Suprapubic skin (tissue), 4 donors: ENCODE measurements around the gene COG5. TPM values are rescaled to one million over a fixed set of nuclear protein-coding genes. Genes with fewer than 3 reads are reported as not detected.
"Not testable (repeated sequence)": the region's sequence is repeated elsewhere in the genome, so short reads cannot be mapped to it uniquely, and the experiment has no call there.

Source experiments
- DNase-seq, 2 donors: peaks; one replicate each; pipeline ENCODE4 v3.0.0-alpha.2; 2019; ENCODE audit warnings: low spot score in 2 of 2
- H3K27ac ChIP-seq: fragments of 200-600 bp; sonication (generic); one replicate; pipeline ENCODE4 v1.5.1; 2019
- H3K27me3 ChIP-seq: fragments of 200-600 bp; sonication (generic); one replicate; pipeline ENCODE4 v1.5.1; 2019
- H3K36me3 ChIP-seq: fragments of 200-600 bp; sonication (generic); one replicate; pipeline ENCODE4 v1.5.1; 2019
- H3K4me1 ChIP-seq: fragments of 200-600 bp; sonication (generic); one replicate; pipeline ENCODE4 v1.5.1; 2019
- H3K4me3 ChIP-seq: fragments of 200-600 bp; sonication (generic); one replicate; pipeline ENCODE4 v1.5.1; 2019; ENCODE audit warnings: mild to moderate bottlenecking
- H3K9me3 ChIP-seq: fragments of 200-600 bp; sonication (generic); one replicate; pipeline ENCODE4 v1.5.1; 2019
- CTCF ChIP-seq, 2 donors: fragments of 200-600 bp in 1 of 2; fragments of 450-650 bp in 1 of 2; sonication (generic) in 1 of 2; IDR thresholded peaks; one replicate each; pipeline ENCODE4 v1.5.1; 2016 to 2019; ENCODE audit warnings: antibody characterized with exemption in 2 of 2, mild to moderate bottlenecking in 1 of 2, moderate library complexity in 1 of 2
- EP300 ChIP-seq: sonication (generic); formaldehyde crosslinking; IDR thresholded peaks from one replicate; pipeline ENCODE4 v1.6.1; 2017; ENCODE audit warnings: antibody characterized with exemption
- POLR2A ChIP-seq, 2 donors: fragments of 450-650 bp; IDR thresholded peaks; one replicate each; pipeline ENCODE4 v1.6.1; 2017; ENCODE audit warnings: antibody characterized with exemption in 2 of 2, mild to moderate bottlenecking in 2 of 2, moderate library complexity in 2 of 2
- POLR2AphosphoS5 ChIP-seq, 3 donors: sonication (generic); formaldehyde crosslinking; IDR thresholded peaks; one replicate each; pipeline ENCODE4 v1.6.1; 2017; ENCODE audit warnings: antibody characterized with exemption in 3 of 3
- WGBS: methylation state at CpG from one replicate; pipeline ENCODE4 v1.1.5; 2018; 5-methylcytosine and 5-hydroxymethylcytosine counted together
- total RNA-seq, 4 donors: library from RNA; depleted of rRNA; stranded (reverse); fragments of >200 nt; gene quantifications; one replicate each; pipeline ENCODE4 v1.1.0, GENCODE V29; 2016

Gene COG5
- total RNA-seq, 4 donors from 2014 or later: 31.1 to 60.1 (median 53.7) TPM

- H3K4me3 ChIP-seq: no peak overlapping the region
- H3K27me3 ChIP-seq: no peaks in the 10 kb centered on the region
- no peak for DNase-seq
- TF ChIP-seq POLR2A (IDR thresholded peaks at IDR 0.05) (no peak), CTCF (IDR thresholded peaks at IDR 0.05) (no peak), POLR2AphosphoS5 (IDR thresholded peaks at IDR 0.05) (no peak), EP300 (no peak)
- no peaks in the 10 kb centered on the region for H3K4me1 ChIP-seq
- no peak overlapping the region for H3K27ac ChIP-seq
- no peaks in the 10 kb centered on the region for H3K9me3 ChIP-seq
- WGBS: 87% methylated on average over 3 of the region's 3 CpGs
- no peaks in the 10 kb centered on the region for H3K36me3 ChIP-seq
Observed at GRCh38 chr7:107161415-107161814, 402.3 kb downstream of the COG5 start.

GRCh38 chr7:107160389-107160788 lies 403.3 kb downstream of the COG5 start:
- no peak for TF ChIP-seq POLR2A (IDR thresholded peaks at IDR 0.05)
- TF ChIP-seq CTCF (IDR thresholded peaks at IDR 0.05): no peak
- TF ChIP-seq EP300: no peak
- Histone ChIP-seq H3K9me3 (no peaks in the 10 kb centered on the region), H3K27ac (no peak overlapping the region), H3K4me1 (no peaks in the 10 kb centered on the region), H3K4me3 (no peak overlapping the region), H3K27me3 (no peaks in the 10 kb centered on the region), H3K36me3 (no peaks in the 10 kb centered on the region)
- no peak for DNase-seq
- WGBS: 59% methylated on average over 2 of the region's 2 CpGs

GRCh38 chr7:107158028-107158427 lies 405.7 kb downstream of the COG5 start:
- no peak overlapping the region for H3K4me3 ChIP-seq
- H3K36me3 ChIP-seq: no peaks in the 10 kb centered on the region
- DNase-seq: no peak
- no peaks in the 10 kb centered on the region for H3K27me3 ChIP-seq
- H3K9me3 ChIP-seq: no peaks in the 10 kb centered on the region
- H3K4me1 ChIP-seq: no peaks in the 10 kb centered on the region
- no peak overlapping the region for H3K27ac ChIP-seq
- no peak for TF ChIP-seq CTCF (IDR thresholded peaks at IDR 0.05)
- TF ChIP-seq EP300: no peak
- no peak for TF ChIP-seq POLR2AphosphoS5 (IDR thresholded peaks at IDR 0.05)
- no peak for TF ChIP-seq POLR2A (IDR thresholded peaks at IDR 0.05)
- WGBS: 84% methylated on average over 2 of the region's 2 CpGs

GRCh38 chr7:107157091-107157490 lies 406.6 kb downstream of the COG5 start:
- no peak for DNase-seq
- H3K4me1 ChIP-seq: no peaks in the 10 kb centered on the region
- no peaks in the 10 kb centered on the region for H3K27me3 ChIP-seq
- 84% methylated on average over 7 of the region's 7 CpGs for WGBS
- no peak overlapping the region for H3K27ac ChIP-seq
- no peaks in the 10 kb centered on the region for H3K36me3 ChIP-seq
- no peaks in the 10 kb centered on the region for H3K9me3 ChIP-seq
- no peak overlapping the region for H3K4me3 ChIP-seq
- TF ChIP-seq POLR2A (IDR thresholded peaks at IDR 0.05) (no peak), POLR2AphosphoS5 (IDR thresholded peaks at IDR 0.05) (no peak), EP300 (no peak), CTCF (IDR thresholded peaks at IDR 0.05) (no peak)

GRCh38 chr7:107155726-107156125 lies 408.0 kb downstream of the COG5 start:
- DNase-seq, H3K9me3 ChIP-seq, H3K27me3 ChIP-seq, H3K36me3 ChIP-seq, H3K27ac ChIP-seq, H3K4me1 ChIP-seq, H3K4me3 ChIP-seq: not testable (repeated sequence)
- 93% methylated on average over 3 of the region's 3 CpGs for WGBS

GRCh38 chr7:107154826-107155225 lies 408.9 kb downstream of the COG5 start:
- Histone ChIP-seq H3K36me3 (no peaks in the 10 kb centered on the region), H3K4me3 (no peak overlapping the region), H3K9me3 (no peaks in the 10 kb centered on the region), H3K27me3 (no peaks in the 10 kb centered on the region), H3K4me1 (no peaks in the 10 kb centered on the region), H3K27ac (no peak overlapping the region)
- 97% methylated on average over 6 of the region's 6 CpGs for WGBS
- no peak for DNase-seq
- no peak for TF ChIP-seq POLR2A (IDR thresholded peaks at IDR 0.05)
- no peak for TF ChIP-seq POLR2AphosphoS5 (IDR thresholded peaks at IDR 0.05)
- no peak for TF ChIP-seq EP300
- no peak for TF ChIP-seq CTCF (IDR thresholded peaks at IDR 0.05)
